Nephron (organoid): ENCODE measurements around the gene SLC27A2.
"Not testable (repeated sequence)": the region's sequence is repeated elsewhere in the genome, so short reads cannot be mapped to it uniquely, and the experiment has no call there.

Experiments used
- H3K27ac Mint-ChIP-seq, 3 experiments: 2 replicates each; pipeline ENCODE4 v1.8.0; 2020; ENCODE audit warnings: mixed read lengths in 3 of 3, mild to moderate bottlenecking in 2 of 3, moderate library complexity in 1 of 3
- H3K27me3 Mint-ChIP-seq: 2 replicates; pipeline ENCODE4 v1.8.0; 2021; ENCODE audit warnings: low read depth, mild to moderate bottlenecking, moderate library complexity, mixed read lengths
- H3K36me3 Mint-ChIP-seq: 2 replicates; pipeline ENCODE4 v1.8.0; 2020; ENCODE audit warnings: low read depth, mixed read lengths
- H3K4me1 Mint-ChIP-seq: 2 replicates; pipeline ENCODE4 v1.8.0; 2020; ENCODE audit warnings: mixed read lengths
- H3K4me3 Mint-ChIP-seq, 3 experiments: 2 replicates each; pipeline ENCODE4 v1.8.0; 2020; ENCODE audit warnings: mild to moderate bottlenecking in 3 of 3, mixed read lengths in 3 of 3, moderate library complexity in 2 of 3
- H3K9me3 Mint-ChIP-seq: 2 replicates; pipeline ENCODE4 v1.8.0; 2020; ENCODE audit warnings: mixed read lengths
- CTCF ChIP-seq, 3 experiments: fragments of 200-600 bp; sonication (generic); IDR thresholded peaks; one replicate each; pipeline ENCODE4 v1.5.0; 2021; ENCODE audit warnings: antibody characterized with exemption in 3 of 3; ENCODE audit not compliant: unreplicated experiment in 3 of 3

The SLC27A2 gene

GRCh38 chr15:50183112-50183794, 1.3 kb downstream of the SLC27A2 start:
- no peak for TF ChIP-seq CTCF (IDR thresholded peaks at IDR 0.05; ENCODE audit: unreplicated experiment in 3 of 3)
- peak overlapping the region; percentile 85 to 89 (median 87) for H3K4me3 Mint-ChIP-seq
- H3K9me3 Mint-ChIP-seq, result no peaks in the 10 kb centered on the region
- H3K27me3 Mint-ChIP-seq, result peaks cover 68% of the 10 kb centered on the region
- H3K27ac Mint-ChIP-seq, result peak overlapping the region in 1 of 3 experiments; percentile 47
- H3K36me3 Mint-ChIP-seq, result no peaks in the 10 kb centered on the region
- peaks cover 6% of the 10 kb centered on the region for H3K4me1 Mint-ChIP-seq

GRCh38 chr15:50184863-50185504, 3.0 kb downstream of the SLC27A2 start:
- Mint-ChIP-seq H3K27me3 (peaks cover 53% of the 10 kb centered on the region), H3K4me3 (no peak overlapping the region), H3K9me3 (no peaks in the 10 kb centered on the region), H3K4me1 (peaks cover 6% of the 10 kb centered on the region), H3K27ac (peak overlapping the region in 1 of 3 experiments; percentile 71), H3K36me3 (no peaks in the 10 kb centered on the region)
- TF ChIP-seq CTCF (IDR thresholded peaks at IDR 0.05; ENCODE audit: unreplicated experiment in 3 of 3), result no peak

GRCh38 chr15:50186090-50186489, 4.1 kb downstream of the SLC27A2 start:
- peaks cover 5% of the 10 kb centered on the region for H3K4me1 Mint-ChIP-seq
- peaks cover 42% of the 10 kb centered on the region for H3K27me3 Mint-ChIP-seq
- H3K4me3 Mint-ChIP-seq, result no peak overlapping the region
- H3K27ac Mint-ChIP-seq, result no peak overlapping the region
- TF ChIP-seq CTCF (IDR thresholded peaks at IDR 0.05; ENCODE audit: unreplicated experiment in 3 of 3), result no peak
- no peaks in the 10 kb centered on the region for H3K36me3 Mint-ChIP-seq
- no peaks in the 10 kb centered on the region for H3K9me3 Mint-ChIP-seq

GRCh38 chr15:50186752-50187151, 4.8 kb downstream of the SLC27A2 start:
- Mint-ChIP-seq H3K4me3 (no peak overlapping the region), H3K27me3 (peaks cover 35% of the 10 kb centered on the region), H3K27ac (no peak overlapping the region), H3K4me1 (no peaks in the 10 kb centered on the region), H3K9me3 (no peaks in the 10 kb centered on the region), H3K36me3 (no peaks in the 10 kb centered on the region)
- no peak for TF ChIP-seq CTCF (IDR thresholded peaks at IDR 0.05; ENCODE audit: unreplicated experiment in 3 of 3)

DNA sequence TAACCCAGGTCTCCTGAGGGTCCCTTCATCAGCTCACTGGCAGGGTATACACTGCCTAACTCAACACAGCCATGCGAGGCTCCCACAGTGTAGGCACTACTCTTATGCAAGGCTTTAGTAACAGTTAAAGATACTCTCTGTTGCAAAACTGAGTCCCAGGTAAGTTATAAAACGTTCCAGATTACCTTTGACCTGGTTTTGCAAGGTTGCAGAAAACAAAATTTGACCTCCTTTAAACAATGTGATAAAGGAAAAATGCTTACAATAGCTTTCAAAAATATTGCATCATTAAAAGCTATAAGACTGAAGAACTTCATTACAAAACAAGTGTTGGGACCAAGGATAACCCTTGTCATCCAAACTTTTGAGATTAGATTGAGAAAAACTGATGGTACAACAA, 5.5 kb downstream of the SLC27A2 start:
- Mint-ChIP-seq H3K4me3 (no peak overlapping the region), H3K36me3 (no peaks in the 10 kb centered on the region), H3K4me1 (no peaks in the 10 kb centered on the region), H3K27ac (peak overlapping the region in 1 of 3 experiments; percentile 40), H3K9me3 (no peaks in the 10 kb centered on the region), H3K27me3 (peaks cover 29% of the 10 kb centered on the region)
- TF ChIP-seq CTCF (IDR thresholded peaks at IDR 0.05; ENCODE audit: unreplicated experiment in 3 of 3), result no peak

DNA sequence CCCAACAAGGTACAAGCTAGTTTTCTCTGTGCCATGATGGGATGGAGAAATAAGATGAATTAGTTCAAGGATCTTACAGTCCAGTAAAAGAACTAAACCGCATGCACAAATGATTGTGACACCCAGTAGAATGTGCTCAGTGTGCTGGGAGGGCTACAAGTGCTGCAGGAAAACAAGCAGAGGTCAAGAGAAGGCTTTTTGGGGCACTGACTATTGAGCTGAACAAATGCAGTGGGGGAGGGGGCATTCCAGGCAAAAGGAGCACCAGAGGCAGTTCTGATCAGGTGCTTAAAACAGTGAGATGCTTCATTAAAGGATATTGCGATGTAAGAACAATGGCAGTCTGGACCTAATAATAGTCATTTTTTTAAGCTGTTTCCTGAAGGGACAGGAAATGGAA, 6.0 kb downstream of the SLC27A2 start:
- H3K27me3 Mint-ChIP-seq, result peaks cover 25% of the 10 kb centered on the region
- no peak for TF ChIP-seq CTCF (IDR thresholded peaks at IDR 0.05; ENCODE audit: unreplicated experiment in 3 of 3)
- H3K4me1 Mint-ChIP-seq, result no peaks in the 10 kb centered on the region
- H3K4me3 Mint-ChIP-seq, result no peak overlapping the region
- no peaks in the 10 kb centered on the region for H3K36me3 Mint-ChIP-seq
- H3K27ac Mint-ChIP-seq, result peak overlapping the region in 1 of 3 experiments; percentile 40
- no peaks in the 10 kb centered on the region for H3K9me3 Mint-ChIP-seq

DNA sequence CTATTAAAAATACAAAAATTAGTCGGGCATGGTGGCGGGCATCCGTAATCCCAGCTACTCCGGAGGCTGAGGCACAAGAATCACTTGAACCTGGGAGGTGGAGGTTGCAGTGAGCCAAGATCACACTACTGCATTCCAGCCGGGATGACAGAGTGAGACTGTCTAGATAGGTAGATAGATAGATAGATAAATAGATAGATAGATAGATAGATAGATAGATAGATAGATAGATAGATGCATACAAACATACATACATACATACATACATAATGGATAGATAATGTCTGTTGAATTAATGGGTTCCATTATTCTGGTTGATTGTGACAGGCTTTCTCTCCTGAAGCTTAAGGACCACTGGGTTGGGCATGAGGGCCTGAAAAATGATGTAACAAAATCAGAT, 6.8 kb downstream of the SLC27A2 start:
- H3K9me3 Mint-ChIP-seq, H3K4me3 Mint-ChIP-seq, H3K4me1 Mint-ChIP-seq, H3K36me3 Mint-ChIP-seq: not testable (repeated sequence)
- Mint-ChIP-seq H3K27ac (peak overlapping the region in 1 of 3 experiments; percentile 92), H3K27me3 (peaks cover 17% of the 10 kb centered on the region)
